GM12878 (cell line): Measurements from ENCODE around the gene ACOT13. TPM values are rescaled to one million over a fixed set of nuclear protein-coding genes. Genes with fewer than 3 reads are reported as not detected.

Experiments used
- ATAC-seq: fragments of 200-7000 bp; cut with Tn5 transposase; 3 replicates; pipeline ENCODE4 v1.9.1; 2020; ENCODE audit warnings: mild to moderate bottlenecking, moderate library complexity
- BruUV-seq: library from RNA; stranded (reverse); fragments of 400-500 nt; replicated peaks from 2 replicates; lab custom pipeline; 2021; lab: Mats Ljungman, UMichigan
- CTCF ChIA-PET: fragments of 300-600 bp; sonication (Branson Sonifier 250); formaldehyde crosslinking; extraction: SDS; loops from one replicate; lab custom pipeline; 2021; ENCODE audit warnings: inconsistent platforms; lab: Yijun Ruan, JAX
- POLR2A ChIA-PET: fragments of 350-600 bp; formaldehyde crosslinking; extraction: SDS; loops from one replicate; lab custom pipeline; 2021; ENCODE audit warnings: inconsistent platforms; lab: Charles Lee
- RAD21 ChIA-PET: fragments of 300-600 bp; sonication (Branson Sonifier 250); formaldehyde crosslinking; loops from one replicate; lab custom pipeline; 2023; ENCODE audit warnings: antibody characterized with exemption; ENCODE audit not compliant: unreplicated experiment; lab: Charles Lee
- SMC1A ChIA-PET: fragments of 300-600 bp; sonication (Branson Sonifier 250); formaldehyde crosslinking; loops from one replicate; lab custom pipeline; 2023; ENCODE audit not compliant: unreplicated experiment, uncharacterized antibody; lab: Charles Lee
- DNase-seq: peaks from one replicate; pipeline ENCODE4 v3.0.0-alpha.2; 2011; ENCODE audit warnings: low read depth, low spot score
- FAIRE-seq: peaks from 3 replicates; lab custom pipeline; 2011; peaks lifted over from hg19 to GRCh38; lab: Jason Lieb, UNC
- H2AFZ ChIP-seq: 2 replicates; pipeline ENCODE4 v1.6.0; 2011; ENCODE audit warnings: low read depth, low read length, control low read depth; ENCODE audit not compliant: control insufficient read depth
- H3K27ac ChIP-seq: 2 replicates; pipeline ENCODE4 v1.5.1; 2011; ENCODE audit warnings: control low read depth; ENCODE audit not compliant: control insufficient read depth, insufficient read depth
- H3K27me3 ChIP-seq, 2 experiments: replicated peaks in 1 of 2; 2 replicates each; pipeline versions ENCODE4 v1.6.0 to v1.6.1; 2011; ENCODE audit warnings: low read length in 1 of 2; ENCODE audit not compliant: control insufficient read depth in 2 of 2, insufficient read depth in 2 of 2
- H3K36me3 ChIP-seq, 2 experiments: 2 replicates each; pipeline ENCODE4 v1.5.1; 2011; ENCODE audit warnings: low read length in 1 of 2; ENCODE audit not compliant: control insufficient read depth in 2 of 2, insufficient read depth in 2 of 2
- H3K4me1 ChIP-seq: 2 replicates; pipeline ENCODE4 v1.6.1; 2011; ENCODE audit warnings: mild to moderate bottlenecking, low read length, moderate library complexity, mixed read lengths; ENCODE audit not compliant: control insufficient read depth, insufficient read depth
- H3K4me2 ChIP-seq: 2 replicates; pipeline ENCODE4 v1.6.0; 2011; ENCODE audit warnings: control low read depth; ENCODE audit not compliant: control insufficient read depth, insufficient read depth
- H3K4me3 ChIP-seq: fragments of 200-600 bp; sonication (generic); 2 replicates; pipeline ENCODE4 v1.5.1; 2016
- H3K79me2 ChIP-seq: 2 replicates; pipeline ENCODE4 v1.6.0; 2011; ENCODE audit warnings: low read length; ENCODE audit not compliant: control insufficient read depth, insufficient read depth
- H3K9ac ChIP-seq: 2 replicates; pipeline ENCODE4 v1.8.0; 2011; ENCODE audit warnings: low read length, control low read depth, mixed read lengths; ENCODE audit not compliant: control insufficient read depth, insufficient read depth
- H3K9me3 ChIP-seq: replicated peaks from 3 replicates; pipeline ENCODE4 v1.5.1; 2011; ENCODE audit warnings: mild to moderate bottlenecking, low read length; ENCODE audit not compliant: control insufficient read depth, insufficient read depth
- H4K20me1 ChIP-seq: 2 replicates; pipeline ENCODE4 v1.6.0; 2011; ENCODE audit not compliant: control insufficient read depth, insufficient read depth
- ASH2L ChIP-seq: fragments of 300-600, 200-600 bp; sonication (generic); IDR thresholded peaks from 2 replicates; pipeline ENCODE4 v1.6.1; 2017; ENCODE audit warnings: low read depth, mild to moderate bottlenecking, borderline replicate concordance
- ATF7 ChIP-seq: fragments of 450-650 bp; IDR thresholded peaks from 2 replicates; pipeline ENCODE4 v1.6.1; 2016; ENCODE audit warnings: low read depth, mild to moderate bottlenecking
- BCL11A ChIP-seq: IDR thresholded peaks from 2 replicates; pipeline ENCODE4 v1.6.1; 2011; ENCODE audit warnings: low read depth, low read length
- ESRRA ChIP-seq: IDR thresholded peaks from 2 replicates; pipeline ENCODE4 v1.6.1; 2012; ENCODE audit warnings: mild to moderate bottlenecking, low read length, improper control_type of control experiment
- RELB ChIP-seq: fragments of 450-650 bp; IDR thresholded peaks from 2 replicates; pipeline ENCODE4 v1.6.1; 2017; ENCODE audit warnings: low read depth, mild to moderate bottlenecking, moderate library complexity
- SMC3 ChIP-seq: IDR thresholded peaks from 2 replicates; pipeline ENCODE4 v1.6.1; 2011; ENCODE audit warnings: low read length, improper control_type of control experiment, borderline replicate concordance
- SREBF2 ChIP-seq: IDR thresholded peaks from 2 replicates; pipeline ENCODE4 v1.6.1; 2012; ENCODE audit warnings: mild to moderate bottlenecking, low read length
- WGBS: methylation state at CpG from one replicate; pipeline ENCODE4 v1.1.6; 2016; ENCODE audit warnings: low lambda C conversion rate; ENCODE audit not compliant: insufficient replicate concordance, insufficient coverage; ENCODE audit errors: missing lambda C conversion rate; 5-methylcytosine and 5-hydroxymethylcytosine counted together
- in situ Hi-C: fragments of 300-500 bp; cut with MboI; formaldehyde crosslinking; loops from 9 replicates; pipeline ENCODE4 v1.14.3; 2018; ENCODE audit warnings: mixed read lengths
- intact Hi-C: fragments of 100-400 bp; cut with micrococcal nuclease; formaldehyde crosslinking; loops from one replicate; pipeline ENCODE4 v1.14.2; 2022; ENCODE audit not compliant: unreplicated experiment
- polyA plus RNA-seq, 11 experiments: library from polyadenylated mRNA; depleted of rRNA in 4 of 11; unstranded in 6 of 11; stranded (reverse) in 5 of 11; fragments of >200 nt; fragmentation: Nextera tagmentation in 4 of 11; fragmentation: Illumina TruSeq in 1 of 11; extraction: Ambion mirVana in 4 of 11; extraction: Trizol in 1 of 11; gene quantifications; 1 replicate in 1 of 11; 2 replicates in 10 of 11; pipeline versions ENCODE4 v1.2.1 to v1.2.3, GENCODE V29; 2011 to 2016; ENCODE audit warnings: inconsistent platforms in 2 of 11, missing spikeins in 2 of 11, low read depth in 1 of 11
- total RNA-seq, 4 experiments: library from RNA; depleted of rRNA in 3 of 4; stranded (reverse); fragments of >200 nt in 3 of 4; fragmentation: Illumina TruSeq in 1 of 4; extraction: Trizol in 1 of 4; gene quantifications; 2 replicates each; pipeline versions ENCODE4 v1.2.1 to v1.2.3, GENCODE V29; 2013 to 2021

Gene ACOT13
- total and polyA plus RNA-seq, 10 of the 15 experiments (the other 5 are each of a cell fraction or from before 2014, with no cell fraction given) = 6.0 to 60.6 (median 36.6) TPM

- no TSS peak for BruUV-seq
- peak overlapping the region; percentile 38 for H3K9ac ChIP-seq
- SMC1A ChIA-PET = interaction anchor here (0.9 to 1.7 kb wide), 7 partner anchors 19 to 407 kb away, joined by 3 to 6 read pairs (median 3); no protein-coding TSS in a partner anchor
- no peak overlapping the region for H3K27ac ChIP-seq
- FAIRE-seq = no peak
- RAD21 ChIA-PET = no interaction called here
- intact Hi-C loops = no loop called here
- ATAC-seq = no peak
- POLR2A ChIA-PET = interaction anchor here (0.7 to 1.9 kb wide), 4 partner anchors 54 to 362 kb away, joined by 3 to 8 read pairs (median 4); partner anchors contain the start of gene C6orf62
- in situ Hi-C loops = no loop called here
- H4K20me1 ChIP-seq = no peaks in the 10 kb centered on the region
- H3K9me3 ChIP-seq = no peaks in the 10 kb centered on the region
- CTCF ChIA-PET = interaction anchor here (0.8 to 2.1 kb wide), 4 partner anchors 9 to 115 kb away, joined by 3 to 6 read pairs (median 4); no protein-coding TSS in a partner anchor
- TF ChIP-seq SREBF2 = no peak
- TF ChIP-seq ASH2L = no peak
- no peak for TF ChIP-seq BCL11A
- TF ChIP-seq RELB = no peak
- no peak for TF ChIP-seq SMC3
- no peak for TF ChIP-seq ATF7
- TF ChIP-seq ESRRA = no peak
- no peak overlapping the region for H2AFZ ChIP-seq
- no peak for DNase-seq
- H3K79me2 ChIP-seq = peaks cover 39% of the 10 kb centered on the region
- H3K36me3 ChIP-seq = peaks cover 0 to 13% of the 10 kb centered on the region in 2 experiments; a peak in 2 of 4 replicates
- H3K4me1 ChIP-seq = peaks cover 10% of the 10 kb centered on the region
- H3K4me2 ChIP-seq = peak overlapping the region; percentile 51
- 95% methylated on average over 7 of the region's 7 CpGs for WGBS
- no peak overlapping the region; the same call in 1 of the 2 replicates for H3K4me3 ChIP-seq
- H3K27me3 ChIP-seq = no peaks in the 10 kb centered on the region
These were observed 2.6 kb upstream of the ACOT13 start for GRCh38 chr6:24664046-24664987.
